Stomach (tissue), 9 donors: ENCODE measurements around the gene CCDC195. TPM values are rescaled to one million over a fixed set of nuclear protein-coding genes. Genes with fewer than 3 reads are reported as not detected.

Experiments
- DNase-seq, 2 donors: peaks; one replicate each; pipeline versions ENCODE4 v3.0.0 to v3.0.0-alpha.2; 2013 to 2019
- H3K27ac ChIP-seq, 5 donors: fragments of 200-600 bp in 4 of 5; sonication (generic) in 4 of 5; one replicate each; pipeline ENCODE4 v1.5.1; 2013 to 2019; ENCODE audit warnings: mild to moderate bottlenecking in 1 of 5, moderate library complexity in 1 of 5
- H3K27me3 ChIP-seq, 3 donors: fragments of 200-600 bp; sonication (generic); one replicate each; pipeline ENCODE4 v1.5.1; 2017 to 2019; ENCODE audit warnings: mixed run types in 1 of 3
- H3K36me3 ChIP-seq, 4 donors: fragments of 200-600 bp; sonication (generic); 1 replicate in 3 of 4; 2 replicates in 1 of 4; pipeline ENCODE4 v1.5.1; 2016 to 2019
- H3K4me1 ChIP-seq, 4 donors: fragments of 200-600 bp; sonication (generic); one replicate each; pipeline ENCODE4 v1.5.1; 2016 to 2019
- H3K4me3 ChIP-seq, 4 donors: fragments of 200-600 bp; sonication (generic) in 3 of 4; one replicate each; pipeline ENCODE4 v1.5.1; 2016 to 2019; ENCODE audit warnings: mild to moderate bottlenecking in 1 of 4
- H3K9me3 ChIP-seq, 4 donors: fragments of 200-600 bp; sonication (generic); one replicate each; pipeline ENCODE4 v1.5.1; 2016 to 2019
- CTCF ChIP-seq, 7 experiments: fragments of 450-650 bp in 4 of 7; fragments of 200-600 bp in 3 of 7; sonication (generic) in 3 of 7; IDR thresholded peaks; one replicate each; pipeline ENCODE4 v1.5.1; 2016 to 2019; ENCODE audit warnings: antibody characterized with exemption in 7 of 7, control low read depth in 2 of 7, mild to moderate bottlenecking in 1 of 7
- EP300 ChIP-seq: sonication (generic); formaldehyde crosslinking; IDR thresholded peaks from one replicate; pipeline ENCODE4 v1.6.1; 2017; ENCODE audit warnings: antibody characterized with exemption
- POLR2A ChIP-seq, 4 donors: fragments of 450-650 bp; IDR thresholded peaks; one replicate each; pipeline ENCODE4 v1.6.1; 2016; ENCODE audit warnings: antibody characterized with exemption in 4 of 4, control low read depth in 2 of 4, mild to moderate bottlenecking in 1 of 4, moderate library complexity in 1 of 4
- POLR2AphosphoS5 ChIP-seq, 3 donors: sonication (generic); formaldehyde crosslinking; IDR thresholded peaks; one replicate each; pipeline ENCODE4 v1.6.1; 2016; ENCODE audit warnings: antibody characterized with exemption in 3 of 3
- WGBS, 5 donors: extraction: QIAGEN DNeasy Blood & Tissue Kit in 3 of 5; methylation state at CpG; one replicate each; pipeline versions ENCODE4 v1.1.5 to v1.1.7; 2013 to 2018; 5-methylcytosine and 5-hydroxymethylcytosine counted together
- intact Hi-C: fragments of 100-400 bp; cut with DNase I; formaldehyde crosslinking; loops from one replicate; pipeline ENCODE4 v1.15.1; 2023; ENCODE audit warnings: low total_unique reads
- polyA plus RNA-seq, 3 donors: library from polyadenylated mRNA; stranded (reverse); fragments of 200-250 nt; gene quantifications; one replicate each; pipeline ENCODE4 v1.2.3, GENCODE V29; 2013
- total RNA-seq, 5 donors: library from RNA; depleted of rRNA; stranded (reverse); fragments of >200 nt; gene quantifications; one replicate each; pipeline versions ENCODE4 v1.1.0 to v1.2.3, GENCODE V29; 2014 to 2016
- donor health status: healthy with polysubstance abuse.
- donor health status: Bipolar disorder and iron deficiency.
- donor health status: healthy.

The CCDC195 gene
- total and polyA plus RNA-seq, 8 donors: not detected

DNA sequence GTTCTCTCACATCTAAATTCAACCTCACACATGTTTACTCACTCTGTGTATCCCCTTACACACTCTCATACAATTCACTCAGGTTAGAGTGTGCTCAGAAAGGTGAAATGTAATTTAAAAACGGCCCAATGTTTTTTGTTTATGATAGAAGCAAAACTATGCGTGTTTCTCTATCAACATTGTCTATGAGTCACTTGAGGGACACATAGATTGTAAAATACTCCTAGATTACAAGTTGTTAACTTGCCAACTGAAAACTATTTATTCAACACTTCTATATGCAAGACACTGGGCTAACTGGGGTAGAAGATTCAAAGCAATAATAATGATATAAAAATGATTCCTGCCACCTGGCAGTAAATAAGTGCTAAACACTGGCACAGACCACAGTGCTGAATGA is 24.6 kb downstream of the CCDC195 start:
- H3K27ac ChIP-seq: no peak overlapping the region
- TF ChIP-seq CTCF (IDR thresholded peaks at IDR 0.05): no peak
- no peak for TF ChIP-seq POLR2A (IDR thresholded peaks at IDR 0.05)
- TF ChIP-seq POLR2AphosphoS5 (IDR thresholded peaks at IDR 0.05): no peak
- TF ChIP-seq EP300: no peak
- WGBS, 5 donors: 24 to 40% (median 28%) methylated on average over 2 of the region's 2 CpGs
- intact Hi-C loops: no loop called here
- no peaks in the 10 kb centered on the region for H3K27me3 ChIP-seq
- H3K4me3 ChIP-seq: no peak overlapping the region
- H3K4me1 ChIP-seq: no peaks in the 10 kb centered on the region
- no peak for DNase-seq
- no peaks in the 10 kb centered on the region for H3K36me3 ChIP-seq
- no peaks in the 10 kb centered on the region for H3K9me3 ChIP-seq

GRCh38 chr2:224690868-224691267 is 25.3 kb downstream of the CCDC195 start:
- Histone ChIP-seq H3K9me3 (no peaks in the 10 kb centered on the region), H3K4me3 (no peak overlapping the region), H3K27me3 (no peaks in the 10 kb centered on the region), H3K4me1 (no peaks in the 10 kb centered on the region), H3K36me3 (no peaks in the 10 kb centered on the region), H3K27ac (no peak overlapping the region)
- WGBS, 5 donors: 21 to 55% (median 41%) methylated on average over 2 of the region's 2 CpGs
- intact Hi-C loops: no loop called here
- no peak for TF ChIP-seq CTCF (IDR thresholded peaks at IDR 0.05)
- no peak for TF ChIP-seq POLR2A (IDR thresholded peaks at IDR 0.05)
- no peak for TF ChIP-seq EP300
- no peak for TF ChIP-seq POLR2AphosphoS5 (IDR thresholded peaks at IDR 0.05)
- no peak for DNase-seq

- no peaks in the 10 kb centered on the region for H3K36me3 ChIP-seq
- 76 to 82% (median 79%) methylated on average over 2 of the region's 2 CpGs for WGBS, 5 donors
Measured at GRCh38 chr2:224689539-224689938, 26.6 kb downstream of the CCDC195 start.

GRCh38 chr2:224688997-224689396 is 27.2 kb downstream of the CCDC195 start:
- no peaks in the 10 kb centered on the region for H3K4me1 ChIP-seq
- 84 to 95% (median 92%) methylated on average over 2 of the region's 2 CpGs for WGBS, 5 donors
- H3K9me3 ChIP-seq: no peaks in the 10 kb centered on the region
- no peak overlapping the region for H3K27ac ChIP-seq
- intact Hi-C loops: no loop called here
- TF ChIP-seq POLR2A (IDR thresholded peaks at IDR 0.05): no peak
- TF ChIP-seq CTCF (IDR thresholded peaks at IDR 0.05): no peak
- TF ChIP-seq POLR2AphosphoS5 (IDR thresholded peaks at IDR 0.05): no peak
- no peak for TF ChIP-seq EP300
- H3K27me3 ChIP-seq: no peaks in the 10 kb centered on the region
- no peak for DNase-seq
- no peaks in the 10 kb centered on the region for H3K36me3 ChIP-seq
- H3K4me3 ChIP-seq: no peak overlapping the region

More at GRCh38 chr2:224689539-224689938, 26.6 kb downstream of the CCDC195 start:
- H3K4me1 ChIP-seq: no peaks in the 10 kb centered on the region
- intact Hi-C loops: no loop called here
- no peak overlapping the region for H3K27ac ChIP-seq
- DNase-seq: no peak
- no peaks in the 10 kb centered on the region for H3K9me3 ChIP-seq
- no peak overlapping the region for H3K4me3 ChIP-seq
- H3K27me3 ChIP-seq: no peaks in the 10 kb centered on the region
- TF ChIP-seq EP300 (no peak), POLR2AphosphoS5 (IDR thresholded peaks at IDR 0.05) (no peak), CTCF (IDR thresholded peaks at IDR 0.05) (no peak), POLR2A (IDR thresholded peaks at IDR 0.05) (no peak)
